PC-3 (cell line): ENCODE results near the gene CAMTA1.

ENCODE experiments used
- CTCF ChIP-seq: fragments of 300-600 bp; sonication (generic); conservative IDR thresholded peaks from 2 replicates; pipeline ENCODE4 v1.5.1; 2017; ENCODE audit warnings: antibody characterized with exemption, low read depth, mild to moderate bottlenecking, low read length
- EZH2 ChIP-seq: fragments of 300-600 bp; sonication (generic); IDR thresholded peaks from one replicate; pipeline ENCODE4 v1.6.1; 2017; ENCODE audit warnings: antibody characterized with exemption, mild to moderate bottlenecking, low read length; ENCODE audit not compliant: unreplicated experiment
- EZH2phosphoT487 ChIP-seq: fragments of 300-600 bp; sonication (generic); IDR thresholded peaks from 2 replicates; pipeline ENCODE4 v1.6.1; 2018; ENCODE audit warnings: mild to moderate bottlenecking, antibody characterized with exemption, low read length, borderline replicate concordance

GRCh38 chr1:6866825-6867224 is 81.6 kb downstream of the CAMTA1 start:
- TF ChIP-seq CTCF (no peak), EZH2 (no peak), EZH2phosphoT487 (no peak)
